ENCODE measurements around the gene ARHGAP10. TPM values are rescaled to one million over a fixed set of nuclear protein-coding genes. Genes with fewer than 3 reads are reported as not detected.

ARHGAP10 gene
- total RNA-seq, 2 experiments from 2014 or later = 0.11 TPM; not detected in 1

DNA sequence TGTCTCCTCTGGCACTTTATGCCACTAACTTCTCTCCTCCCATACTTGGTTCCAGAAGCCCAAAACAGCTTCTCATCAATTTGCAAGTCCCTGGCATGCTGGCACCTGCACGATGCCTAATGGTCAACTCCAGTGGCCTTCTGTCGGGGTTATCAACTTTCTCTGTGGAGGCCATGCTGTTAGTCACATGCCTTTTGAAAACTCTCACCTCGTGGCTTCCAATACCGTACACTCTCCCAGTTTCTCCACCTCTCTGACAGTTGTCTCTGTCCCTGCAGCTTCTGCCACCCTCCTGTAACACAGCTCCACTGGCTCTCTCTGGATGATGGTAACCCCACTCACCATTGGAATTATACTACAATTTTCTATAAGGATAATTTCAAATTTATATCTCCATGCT, 386.3 kb downstream of the ARHGAP10 start:
- Histone ChIP-seq H3K36me3 (ENCODE audit: insufficient read depth, low read length) (no peaks in the 10 kb centered on the region), H3K4me1 (ENCODE audit: insufficient read depth, low read length, poor library complexity, severe bottlenecking) (no peaks in the 10 kb centered on the region), H3K4me2 (ENCODE audit: low read length) (no peak overlapping the region), H3K79me2 (ENCODE audit: insufficient read depth, low read depth, low read length) (no peaks in the 10 kb centered on the region), H3K9me2 (ENCODE audit: insufficient read depth, low read length) (no peaks in the 10 kb centered on the region), H3K27ac (ENCODE audit: low read depth, low read length, poor library complexity, severe bottlenecking) (no peak overlapping the region), H3K4me3 (ENCODE audit: low read depth, low read length, poor library complexity, severe bottlenecking) (no peak overlapping the region), H4K20me1 (ENCODE audit: insufficient read depth, low read length) (no peaks in the 10 kb centered on the region), H2AFZ (ENCODE audit: low read length) (no peak overlapping the region), H3K9me3 (ENCODE audit: low read length) (no peaks in the 10 kb centered on the region)
- no peak for TF ChIP-seq EZH2phosphoT487 (IDR thresholded peaks at IDR 0.05; ENCODE audit: borderline replicate concordance, low read depth, low read length)
- TF ChIP-seq, protein P1, sequence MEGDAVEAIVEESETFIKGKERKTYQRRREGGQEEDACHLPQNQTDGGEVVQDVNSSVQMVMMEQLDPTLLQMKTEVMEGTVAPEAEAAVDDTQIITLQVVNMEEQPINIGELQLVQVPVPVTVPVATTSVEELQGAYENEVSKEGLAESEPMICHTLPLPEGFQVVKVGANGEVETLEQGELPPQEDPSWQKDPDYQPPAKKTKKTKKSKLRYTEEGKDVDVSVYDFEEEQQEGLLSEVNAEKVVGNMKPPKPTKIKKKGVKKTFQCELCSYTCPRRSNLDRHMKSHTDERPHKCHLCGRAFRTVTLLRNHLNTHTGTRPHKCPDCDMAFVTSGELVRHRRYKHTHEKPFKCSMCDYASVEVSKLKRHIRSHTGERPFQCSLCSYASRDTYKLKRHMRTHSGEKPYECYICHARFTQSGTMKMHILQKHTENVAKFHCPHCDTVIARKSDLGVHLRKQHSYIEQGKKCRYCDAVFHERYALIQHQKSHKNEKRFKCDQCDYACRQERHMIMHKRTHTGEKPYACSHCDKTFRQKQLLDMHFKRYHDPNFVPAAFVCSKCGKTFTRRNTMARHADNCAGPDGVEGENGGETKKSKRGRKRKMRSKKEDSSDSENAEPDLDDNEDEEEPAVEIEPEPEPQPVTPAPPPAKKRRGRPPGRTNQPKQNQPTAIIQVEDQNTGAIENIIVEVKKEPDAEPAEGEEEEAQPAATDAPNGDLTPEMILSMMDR (conservative IDR thresholded peaks at IDR 0.05; ENCODE audit: low read length) = no peak
- CTCF ChIA-PET (ENCODE audit: unreplicated experiment) = no interaction called here
- POLR2A ChIA-PET = interaction anchor here (0.9 kb wide), 1 partner anchor 10 kb away, joined by 3 read pairs; no protein-coding TSS in a partner anchor
- intact Hi-C loops (cut with micrococcal nuclease; ENCODE audit: unreplicated experiment) = no loop called here
- no TSS peak for BruUV-seq (replicated peaks)
- no peak for DNase-seq (ENCODE audit: low spot score)

DNA sequence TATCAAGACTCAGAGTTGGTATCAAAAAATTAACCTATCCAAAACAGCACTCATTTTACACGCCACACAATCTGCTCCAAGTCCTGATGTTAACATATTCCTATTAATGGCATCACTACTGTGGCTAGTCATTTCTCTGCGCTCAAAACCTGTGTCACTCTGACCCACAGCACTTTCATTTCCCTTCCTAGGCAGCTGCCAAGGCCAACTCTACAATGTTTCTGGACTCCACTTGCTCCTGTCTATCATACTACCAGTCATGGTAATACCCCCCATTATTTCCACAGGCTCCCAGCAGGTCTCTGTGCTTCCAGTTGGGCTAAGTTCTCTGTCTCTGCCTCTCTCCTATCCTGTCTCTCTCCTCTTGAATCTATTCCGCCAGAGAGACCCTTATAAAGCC, 386.7 kb downstream of the ARHGAP10 start:
- Histone ChIP-seq H3K4me1 (ENCODE audit: insufficient read depth, low read length, poor library complexity, severe bottlenecking) (no peaks in the 10 kb centered on the region), H3K4me2 (ENCODE audit: low read length) (no peak overlapping the region), H3K9me2 (ENCODE audit: insufficient read depth, low read length) (no peaks in the 10 kb centered on the region), H3K27ac (ENCODE audit: low read depth, low read length, poor library complexity, severe bottlenecking) (no peak overlapping the region), H3K36me3 (ENCODE audit: insufficient read depth, low read length) (no peaks in the 10 kb centered on the region), H3K79me2 (ENCODE audit: insufficient read depth, low read depth, low read length) (no peaks in the 10 kb centered on the region), H2AFZ (ENCODE audit: low read length) (no peak overlapping the region), H4K20me1 (ENCODE audit: insufficient read depth, low read length) (no peaks in the 10 kb centered on the region), H3K9me3 (ENCODE audit: low read length) (no peaks in the 10 kb centered on the region), H3K4me3 (ENCODE audit: low read depth, low read length, poor library complexity, severe bottlenecking) (no peak overlapping the region)
- ChIA-PET POLR2A (no interaction called here), CTCF (ENCODE audit: unreplicated experiment) (no interaction called here)
- TF ChIP-seq EZH2phosphoT487 (IDR thresholded peaks at IDR 0.05; ENCODE audit: borderline replicate concordance, low read depth, low read length) = no peak
- TF ChIP-seq, protein P1 (conservative IDR thresholded peaks at IDR 0.05; ENCODE audit: low read length) = no peak
- no peak for DNase-seq (ENCODE audit: low spot score)
- no TSS peak for BruUV-seq (replicated peaks)
- intact Hi-C loops (cut with micrococcal nuclease; ENCODE audit: unreplicated experiment) = no loop called here

DNA sequence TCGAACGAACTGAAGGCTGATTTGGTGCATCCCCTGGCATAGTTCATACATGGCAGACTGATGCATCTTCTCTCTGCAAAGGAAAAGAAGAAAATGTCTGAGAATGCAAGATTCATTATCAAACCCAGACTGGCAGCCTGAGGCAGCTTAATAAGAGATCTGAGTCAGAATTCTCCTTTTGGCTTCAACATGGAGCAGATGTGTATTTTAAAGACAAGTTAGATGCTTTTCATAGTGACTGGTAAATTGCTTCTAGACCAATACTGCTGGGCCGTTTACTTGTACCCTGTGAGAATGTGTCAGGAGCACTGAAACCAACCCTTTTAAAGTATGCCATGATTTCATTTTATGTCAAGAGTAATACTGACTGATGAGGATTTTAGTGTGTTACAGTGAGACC, 388.3 kb downstream of the ARHGAP10 start:
- ChIA-PET CTCF (ENCODE audit: unreplicated experiment) (no interaction called here), POLR2A (no interaction called here)
- peaks cover 4% of the 10 kb centered on the region; the same call in 1 of the 2 replicates for H3K9me3 ChIP-seq (ENCODE audit: low read length)
- H3K4me1 ChIP-seq (ENCODE audit: insufficient read depth, low read length, poor library complexity, severe bottlenecking) = no peaks in the 10 kb centered on the region
- H3K79me2 ChIP-seq (ENCODE audit: insufficient read depth, low read depth, low read length) = no peaks in the 10 kb centered on the region
- no peak overlapping the region for H3K27ac ChIP-seq (ENCODE audit: low read depth, low read length, poor library complexity, severe bottlenecking)
- BruUV-seq (replicated peaks) = no TSS peak
- no peaks in the 10 kb centered on the region for H3K36me3 ChIP-seq (ENCODE audit: insufficient read depth, low read length)
- TF ChIP-seq, protein P1 (conservative IDR thresholded peaks at IDR 0.05; ENCODE audit: low read length) = no peak
- no peak for TF ChIP-seq EZH2phosphoT487 (IDR thresholded peaks at IDR 0.05; ENCODE audit: borderline replicate concordance, low read depth, low read length)
- no peaks in the 10 kb centered on the region for H4K20me1 ChIP-seq (ENCODE audit: insufficient read depth, low read length)
- no peak overlapping the region for H3K4me3 ChIP-seq (ENCODE audit: low read depth, low read length, poor library complexity, severe bottlenecking)
- no peaks in the 10 kb centered on the region for H3K9me2 ChIP-seq (ENCODE audit: insufficient read depth, low read length)
- no peak overlapping the region for H3K4me2 ChIP-seq (ENCODE audit: low read length)
- no peak overlapping the region for H2AFZ ChIP-seq (ENCODE audit: low read length)
- intact Hi-C loops (cut with micrococcal nuclease; ENCODE audit: unreplicated experiment) = no loop called here
- DNase-seq (ENCODE audit: low spot score) = no peak

Small RNA genes lying within 50 kb of the gene (microRNA-seq; reads per million reads assigned to microRNA genes)
- not detected for gene MIR4799 (ENCODE audit: borderline replicate concordance)

Small RNA genes lying within 50 kb of the gene (small RNA-seq; reads per million reads assigned to genes)
- not detected for gene MIR4799
- not detected for gene RN7SL254P
- not detected for gene RNA5SP165

Other genes starting within 250 kb of the ARHGAP10 start
- gene TMEM184C, start 114.7 kb upstream of the ARHGAP10 start, total RNA-seq (2014; rRNA removed; shearing (Covaris generic)) = 15.8 and 16.4 TPM in 2 replicates
- 17.6 TPM in 2 replicates for gene TMEM184C, start 114.7 kb upstream of the ARHGAP10 start, total RNA-seq (2022)
- 12.1 and 13.1 TPM in 2 replicates for gene PRMT9, start 47.9 kb upstream of the ARHGAP10 start, total RNA-seq (2014; rRNA removed; shearing (Covaris generic))
- gene PRMT9, start 47.9 kb upstream of the ARHGAP10 start, total RNA-seq (2022) = 13.1 and 13.9 TPM in 2 replicates